GM10248 (cell line): ENCODE results near the gene TFE3.

Experiments
- CTCF ChIA-PET: fragments of 300-600 bp; sonication (Branson Sonifier 250); formaldehyde crosslinking; extraction: SDS; loops from one replicate; lab custom pipeline; 2021; ENCODE audit warnings: antibody characterized with exemption; lab: Yijun Ruan, JAX
- POLR2A ChIA-PET: fragments of 350-650 bp; sonication (Branson Sonifier 250); formaldehyde crosslinking; extraction: SDS; loops from one replicate; lab custom pipeline; 2020; ENCODE audit warnings: antibody characterized with exemption; lab: Yijun Ruan, JAX
- DNase-seq: peaks from one replicate; pipeline ENCODE4 v3.0.0; 2012; ENCODE audit errors: extremely low spot score
- TF ChIP-seq, protein P1 (sequence below): IDR thresholded peaks from 2 replicates; pipeline ENCODE4 v1.5.1; 2012; ENCODE audit warnings: mild to moderate bottlenecking, low read depth; ENCODE audit errors: extremely low read depth, missing control alignments, control extremely low read depth

TFE3 gene

DNA sequence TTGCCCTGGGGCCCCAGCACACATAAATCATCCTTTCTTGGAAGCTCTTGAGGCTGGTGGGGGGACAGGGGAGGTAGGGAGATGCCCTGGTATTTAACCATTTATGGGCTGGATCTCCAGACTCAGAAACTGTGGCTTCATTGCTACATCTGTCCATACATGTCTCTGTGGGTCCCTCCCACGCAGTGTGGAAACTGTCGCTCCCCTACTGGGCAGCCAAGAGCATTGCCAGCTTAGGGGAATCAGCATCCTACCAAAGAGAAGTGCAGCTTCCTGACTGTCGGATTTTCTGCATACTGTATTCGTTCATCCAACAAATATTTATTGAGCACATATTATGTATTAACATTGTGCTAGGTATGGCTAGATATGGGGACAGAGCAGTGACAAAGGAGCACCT lies 44.8 kb downstream of the TFE3 start:
- ChIA-PET CTCF (no interaction called here), POLR2A (no interaction called here)
- TF ChIP-seq, protein P1, sequence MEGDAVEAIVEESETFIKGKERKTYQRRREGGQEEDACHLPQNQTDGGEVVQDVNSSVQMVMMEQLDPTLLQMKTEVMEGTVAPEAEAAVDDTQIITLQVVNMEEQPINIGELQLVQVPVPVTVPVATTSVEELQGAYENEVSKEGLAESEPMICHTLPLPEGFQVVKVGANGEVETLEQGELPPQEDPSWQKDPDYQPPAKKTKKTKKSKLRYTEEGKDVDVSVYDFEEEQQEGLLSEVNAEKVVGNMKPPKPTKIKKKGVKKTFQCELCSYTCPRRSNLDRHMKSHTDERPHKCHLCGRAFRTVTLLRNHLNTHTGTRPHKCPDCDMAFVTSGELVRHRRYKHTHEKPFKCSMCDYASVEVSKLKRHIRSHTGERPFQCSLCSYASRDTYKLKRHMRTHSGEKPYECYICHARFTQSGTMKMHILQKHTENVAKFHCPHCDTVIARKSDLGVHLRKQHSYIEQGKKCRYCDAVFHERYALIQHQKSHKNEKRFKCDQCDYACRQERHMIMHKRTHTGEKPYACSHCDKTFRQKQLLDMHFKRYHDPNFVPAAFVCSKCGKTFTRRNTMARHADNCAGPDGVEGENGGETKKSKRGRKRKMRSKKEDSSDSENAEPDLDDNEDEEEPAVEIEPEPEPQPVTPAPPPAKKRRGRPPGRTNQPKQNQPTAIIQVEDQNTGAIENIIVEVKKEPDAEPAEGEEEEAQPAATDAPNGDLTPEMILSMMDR: no peak
- DNase-seq: no peak

DNA sequence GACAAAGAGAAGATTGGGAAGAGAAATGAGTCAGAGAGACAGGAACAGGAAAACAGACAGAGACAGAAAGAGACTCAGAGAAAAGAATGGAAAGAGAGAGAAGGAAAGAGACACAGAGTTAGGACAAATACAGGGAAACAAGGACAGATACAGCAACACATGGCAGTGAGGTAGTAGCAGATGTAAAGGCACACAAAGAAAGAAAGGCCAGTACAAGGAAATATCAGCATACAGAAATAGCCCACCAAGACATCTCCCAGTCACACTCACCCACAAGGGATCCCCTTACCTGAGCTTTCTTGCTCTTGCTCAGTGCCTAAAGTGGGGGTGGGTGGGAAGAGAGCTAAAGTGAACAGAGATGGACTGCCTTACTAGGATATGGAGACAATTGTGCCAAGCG lies 45.3 kb downstream of the TFE3 start:
- CTCF ChIA-PET: no interaction called here
- TF ChIP-seq, protein P1: no peak
- DNase-seq: no peak
- POLR2A ChIA-PET: no interaction called here

DNA sequence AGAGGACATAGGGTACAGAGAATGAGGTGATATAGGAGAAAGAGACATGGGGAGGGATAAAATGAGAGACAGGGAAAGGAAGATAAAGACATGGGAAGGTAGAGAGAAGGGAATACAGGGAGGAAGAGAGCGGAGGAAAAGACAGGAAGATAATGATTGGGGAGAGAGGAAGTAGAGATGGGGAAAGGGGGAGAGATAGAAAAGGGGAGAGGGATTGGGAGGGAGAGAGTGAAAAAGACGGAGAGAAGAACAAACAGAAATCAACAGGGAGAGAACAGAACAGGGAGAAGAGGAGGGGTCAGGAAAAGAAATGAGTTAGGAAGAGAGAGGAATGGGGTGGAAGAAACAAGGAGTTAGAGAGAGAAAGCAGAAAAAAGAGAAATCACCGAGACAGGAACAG lies 45.7 kb downstream of the TFE3 start:
- POLR2A ChIA-PET: no interaction called here
- CTCF ChIA-PET: no interaction called here
- TF ChIP-seq, protein P1: no peak
- no peak for DNase-seq

DNA sequence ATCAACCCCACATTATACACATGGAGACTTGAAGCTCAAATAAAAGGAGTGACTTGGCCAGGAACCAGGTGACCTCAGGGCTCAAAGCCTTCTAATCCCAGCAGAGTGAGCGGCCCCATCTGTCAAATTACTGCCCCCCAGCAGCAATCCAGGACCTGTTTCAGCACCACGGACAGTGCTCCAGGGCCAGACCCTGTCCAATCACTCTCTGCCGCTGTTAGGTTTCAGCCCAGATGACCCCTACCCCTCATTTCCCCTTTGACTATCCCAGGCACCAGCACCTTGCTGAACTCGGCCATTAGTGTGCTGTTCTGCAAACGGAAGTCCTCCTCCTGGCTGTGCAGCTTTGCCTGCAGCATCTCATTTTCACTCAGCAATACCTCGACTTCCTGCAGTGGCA lies 46.2 kb downstream of the TFE3 start:
- ChIA-PET CTCF (interaction anchor here (0.8 kb wide), 1 partner anchor 24 kb away, joined by 4 read pairs; no protein-coding TSS in a partner anchor), POLR2A (no interaction called here)
- no peak for DNase-seq
- TF ChIP-seq, protein P1: no peak

DNA sequence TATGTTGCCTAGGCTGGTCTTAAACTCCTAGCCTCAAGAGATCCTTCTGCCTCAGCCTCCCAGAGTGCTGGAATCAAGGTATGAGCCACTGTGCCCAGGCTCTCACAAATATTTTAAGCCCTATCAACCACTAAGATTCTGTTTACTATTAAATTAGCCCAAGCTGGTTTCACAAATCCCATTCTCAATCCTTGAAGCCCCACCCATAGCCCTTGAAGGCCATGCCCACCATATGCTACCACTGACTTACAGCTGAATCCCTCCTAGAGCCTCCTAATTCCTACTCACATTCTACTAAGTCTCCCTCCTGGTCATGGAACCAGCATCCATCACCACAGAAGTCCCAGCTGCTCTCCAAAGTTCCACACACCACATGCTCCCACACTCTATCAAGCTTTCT lies 50.8 kb downstream of the TFE3 start:
- POLR2A ChIA-PET: interaction anchor here (0.7 kb wide), 1 partner anchor 10 kb away, joined by 8 read pairs; the partner anchor contains the start of gene GRIPAP1
- DNase-seq: no peak
- TF ChIP-seq, protein P1: no peak
- CTCF ChIA-PET: no interaction called here

DNA sequence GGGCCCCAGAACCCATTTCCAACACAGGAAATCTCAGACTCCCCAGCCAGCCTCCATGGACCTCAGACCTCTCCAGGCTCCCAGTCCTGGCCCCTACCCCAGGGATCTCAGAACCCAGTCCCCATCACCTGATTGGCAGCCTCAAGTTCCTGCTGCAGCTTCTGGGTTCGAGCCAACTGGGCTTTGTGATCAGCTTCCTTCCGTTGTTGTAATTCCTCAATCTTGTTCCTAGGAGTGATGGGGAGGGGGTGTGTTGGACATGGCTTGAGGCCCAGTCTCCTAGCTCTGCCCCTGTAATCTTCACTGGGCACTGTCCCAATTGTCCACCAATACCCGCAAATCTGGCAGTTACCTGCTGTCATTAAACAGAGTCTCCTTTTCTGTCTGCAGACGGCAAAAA lies 53.7 kb downstream of the TFE3 start:
- ChIA-PET POLR2A (no interaction called here), CTCF (no interaction called here)
- TF ChIP-seq, protein P1: no peak
- no peak for DNase-seq
